AG04450 (cell line): ENCODE measurements around the gene AGO4. TPM values are rescaled to one million over a fixed set of nuclear protein-coding genes. Genes with fewer than 3 reads are reported as not detected.
"Not testable (repeated sequence)": the region's sequence is repeated elsewhere in the genome, so short reads cannot be mapped to it uniquely, and the experiment has no call there.

Experiments used
- CTCF ChIA-PET: fragments of 300-600, 350-600 bp; formaldehyde crosslinking; extraction: SDS; loops from one replicate; lab custom pipeline; 2022; ENCODE audit warnings: antibody characterized with exemption, inconsistent platforms; lab: Charles Lee
- POLR2A ChIA-PET: fragments of 350-600 bp; formaldehyde crosslinking; extraction: SDS; loops from one replicate; lab custom pipeline; 2021; ENCODE audit warnings: antibody characterized with exemption, inconsistent platforms; lab: Yijun Ruan, JAX
- DNase-seq: peaks from one replicate; pipeline ENCODE4 v3.0.0-alpha.2; 2011; ENCODE audit warnings: low read depth, low spot score
- H3K27ac ChIP-seq: one replicate; pipeline ENCODE4 v1.5.1; 2012; ENCODE audit warnings: low read depth, low read length, control low read depth
- H3K27me3 ChIP-seq: one replicate; pipeline ENCODE4 v1.6.0; 2012; ENCODE audit warnings: low read length; ENCODE audit not compliant: control insufficient read depth, insufficient read depth
- H3K4me3 ChIP-seq: 2 replicates; pipeline ENCODE4 v1.5.1; 2011; ENCODE audit warnings: mild to moderate bottlenecking, low read depth, low read length, control low read depth
- H3K9me3 ChIP-seq: 2 replicates; pipeline ENCODE4 v1.5.1; 2012; ENCODE audit warnings: low read length; ENCODE audit not compliant: control insufficient read depth, insufficient read depth
- polyA plus RNA-seq: library from polyadenylated mRNA; depleted of rRNA; stranded (reverse); fragments of >200 nt; gene quantifications from 2 replicates; pipeline ENCODE4 v1.2.3, GENCODE V29; 2011
- TF ChIP-seq, protein P1 (sequence below): IDR thresholded peaks from 2 replicates; pipeline ENCODE4 v1.5.1; 2011; ENCODE audit warnings: low read depth, low read length, control low read depth, inconsistent platforms

AGO4 gene
- polyA plus RNA-seq, 1 experiment = 9.1 TPM

DNA sequence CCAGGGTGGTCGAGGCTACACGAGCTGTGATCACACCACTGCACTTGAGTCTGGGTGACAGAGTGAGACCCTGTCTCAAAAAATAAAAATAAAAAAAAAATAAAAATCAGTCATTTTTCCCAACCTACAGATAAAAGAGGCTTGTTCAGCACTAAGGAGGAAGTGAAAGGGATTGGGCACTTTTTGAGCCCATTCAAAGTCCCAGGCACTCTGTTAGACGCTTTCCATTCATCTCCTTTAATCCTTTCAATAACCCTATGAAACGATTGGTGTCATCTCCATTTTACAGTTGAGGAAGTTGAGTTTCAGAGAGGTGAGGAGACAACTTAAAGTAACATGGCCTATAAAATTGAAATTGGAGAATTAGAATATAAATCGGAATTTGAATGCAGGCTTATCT is 10.4 kb upstream of the AGO4 start:
- ChIA-PET POLR2A (no interaction called here), CTCF (interaction anchor here (1.2 kb wide), 1 partner anchor 228 kb away, joined by 3 read pairs; no protein-coding TSS in a partner anchor)
- no peak overlapping the region for H3K4me3 ChIP-seq
- H3K27ac ChIP-seq = no peak overlapping the region
- no peak for DNase-seq
- TF ChIP-seq, protein P1, sequence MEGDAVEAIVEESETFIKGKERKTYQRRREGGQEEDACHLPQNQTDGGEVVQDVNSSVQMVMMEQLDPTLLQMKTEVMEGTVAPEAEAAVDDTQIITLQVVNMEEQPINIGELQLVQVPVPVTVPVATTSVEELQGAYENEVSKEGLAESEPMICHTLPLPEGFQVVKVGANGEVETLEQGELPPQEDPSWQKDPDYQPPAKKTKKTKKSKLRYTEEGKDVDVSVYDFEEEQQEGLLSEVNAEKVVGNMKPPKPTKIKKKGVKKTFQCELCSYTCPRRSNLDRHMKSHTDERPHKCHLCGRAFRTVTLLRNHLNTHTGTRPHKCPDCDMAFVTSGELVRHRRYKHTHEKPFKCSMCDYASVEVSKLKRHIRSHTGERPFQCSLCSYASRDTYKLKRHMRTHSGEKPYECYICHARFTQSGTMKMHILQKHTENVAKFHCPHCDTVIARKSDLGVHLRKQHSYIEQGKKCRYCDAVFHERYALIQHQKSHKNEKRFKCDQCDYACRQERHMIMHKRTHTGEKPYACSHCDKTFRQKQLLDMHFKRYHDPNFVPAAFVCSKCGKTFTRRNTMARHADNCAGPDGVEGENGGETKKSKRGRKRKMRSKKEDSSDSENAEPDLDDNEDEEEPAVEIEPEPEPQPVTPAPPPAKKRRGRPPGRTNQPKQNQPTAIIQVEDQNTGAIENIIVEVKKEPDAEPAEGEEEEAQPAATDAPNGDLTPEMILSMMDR = no peak
- no peaks in the 10 kb centered on the region for H3K27me3 ChIP-seq
- no peaks in the 10 kb centered on the region for H3K9me3 ChIP-seq

DNA sequence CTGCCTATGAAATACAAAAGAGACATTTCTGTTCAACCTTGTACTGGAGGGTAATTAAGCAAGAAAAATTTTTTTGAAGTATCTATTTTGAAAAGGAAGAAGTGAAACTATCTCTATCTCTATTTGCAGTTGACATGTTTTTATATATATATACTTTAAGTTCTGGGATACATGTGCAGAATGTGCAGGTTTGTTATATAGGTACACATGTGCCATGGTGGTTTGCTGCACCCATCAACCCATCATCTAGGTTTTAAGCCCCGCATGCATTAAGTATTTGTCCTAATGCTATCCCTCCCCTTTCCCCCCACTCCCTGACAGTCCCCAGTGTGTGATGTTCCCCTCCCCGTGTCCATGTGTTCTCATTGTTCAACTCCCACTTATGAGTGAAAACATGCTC is 9.8 kb upstream of the AGO4 start:
- DNase-seq, CTCF ChIA-PET, H3K27me3 ChIP-seq, H3K4me3 ChIP-seq, POLR2A ChIA-PET, H3K27ac ChIP-seq, H3K9me3 ChIP-seq: not testable (repeated sequence)

DNA sequence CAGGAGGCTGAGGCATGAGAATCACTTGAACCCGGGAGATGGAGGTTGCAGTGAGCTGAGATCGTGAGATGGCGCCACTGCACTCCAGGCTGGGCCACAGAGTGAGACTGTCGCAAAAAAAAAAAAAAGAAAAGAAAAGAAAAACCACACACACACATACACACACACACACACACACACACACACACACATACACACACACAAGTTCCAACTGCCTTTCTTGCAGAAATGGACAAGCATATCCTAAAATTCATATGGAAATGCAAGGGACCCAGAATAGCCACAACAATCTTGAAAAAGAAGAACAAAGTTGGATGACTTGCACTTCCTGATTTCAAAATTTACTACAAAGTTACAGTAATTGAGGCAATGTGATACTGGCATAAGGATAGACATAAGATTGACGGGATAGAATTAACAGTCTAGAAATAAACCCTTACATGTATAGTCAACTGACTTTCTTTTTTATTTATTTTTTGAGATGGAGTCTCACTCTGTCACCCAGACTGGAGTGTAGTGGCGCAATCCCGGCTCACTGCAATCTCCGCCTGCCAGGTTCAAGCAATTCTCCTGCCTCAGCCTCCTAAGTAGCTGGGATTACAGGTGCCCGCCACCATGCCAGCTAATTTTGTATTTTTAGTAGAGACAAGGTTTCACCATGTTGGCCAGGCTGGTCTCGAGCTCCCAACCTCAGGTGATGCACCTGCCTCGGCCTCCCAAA is 7.5 kb upstream of the AGO4 start:
- not testable (repeated sequence) for H3K27me3 ChIP-seq, H3K4me3 ChIP-seq, H3K9me3 ChIP-seq, H3K27ac ChIP-seq, DNase-seq
- POLR2A ChIA-PET = interaction anchor here (0.6 kb wide), 1 partner anchor 13 kb away, joined by 6 read pairs; no protein-coding TSS in a partner anchor
- CTCF ChIA-PET = interaction anchor here (0.7 kb wide), 1 partner anchor 157 kb away, joined by 5 read pairs; no protein-coding TSS in a partner anchor

DNA sequence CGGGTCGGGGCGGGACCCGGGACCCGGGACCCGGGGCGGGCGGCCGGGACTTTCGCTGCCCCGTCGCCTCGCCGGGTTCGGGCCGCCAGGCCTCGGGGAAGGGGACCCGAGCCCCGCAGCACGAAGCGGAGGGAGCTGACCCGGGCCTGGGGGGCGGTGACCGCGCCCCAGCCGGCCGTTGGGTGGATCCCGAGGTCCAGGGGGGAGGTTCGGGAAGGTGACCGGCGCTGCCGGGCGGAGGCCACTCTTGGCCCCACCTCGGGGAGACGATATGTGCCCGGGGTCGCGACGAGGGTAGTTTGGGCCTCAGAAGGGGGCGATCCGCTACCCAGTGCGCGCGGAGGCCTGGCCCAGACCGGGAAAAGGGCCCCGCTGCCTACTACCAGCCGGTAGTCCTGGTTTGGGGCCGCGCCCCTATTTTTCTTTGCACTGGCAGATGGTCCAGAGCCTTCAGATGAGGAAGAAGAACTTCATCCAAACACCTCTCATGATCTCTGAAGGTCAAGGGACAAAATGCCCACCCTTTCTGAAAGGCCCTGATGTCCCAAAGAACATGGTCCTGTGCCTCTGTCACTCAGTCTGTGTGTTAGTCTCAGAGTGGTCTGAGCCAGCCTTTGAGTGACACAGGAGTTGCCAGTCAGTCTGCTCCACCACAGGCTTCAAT is 766 bp downstream of the AGO4 start:
- H3K27me3 ChIP-seq = no peaks in the 10 kb centered on the region
- H3K4me3 ChIP-seq = peak overlapping the region; percentile 77
- no peaks in the 10 kb centered on the region for H3K9me3 ChIP-seq
- DNase-seq = no peak
- CTCF ChIA-PET = interaction anchor here (0.6 kb wide), 1 partner anchor 39 kb away, joined by 3 read pairs; the partner anchor contains the start of gene CLSPN
- H3K27ac ChIP-seq = peak overlapping the region; percentile 11
- TF ChIP-seq, protein P1 = no peak
- POLR2A ChIA-PET = interaction anchor here (0.7 kb wide), 1 partner anchor 39 kb away, joined by 5 read pairs; the partner anchor contains the start of gene CLSPN

DNA sequence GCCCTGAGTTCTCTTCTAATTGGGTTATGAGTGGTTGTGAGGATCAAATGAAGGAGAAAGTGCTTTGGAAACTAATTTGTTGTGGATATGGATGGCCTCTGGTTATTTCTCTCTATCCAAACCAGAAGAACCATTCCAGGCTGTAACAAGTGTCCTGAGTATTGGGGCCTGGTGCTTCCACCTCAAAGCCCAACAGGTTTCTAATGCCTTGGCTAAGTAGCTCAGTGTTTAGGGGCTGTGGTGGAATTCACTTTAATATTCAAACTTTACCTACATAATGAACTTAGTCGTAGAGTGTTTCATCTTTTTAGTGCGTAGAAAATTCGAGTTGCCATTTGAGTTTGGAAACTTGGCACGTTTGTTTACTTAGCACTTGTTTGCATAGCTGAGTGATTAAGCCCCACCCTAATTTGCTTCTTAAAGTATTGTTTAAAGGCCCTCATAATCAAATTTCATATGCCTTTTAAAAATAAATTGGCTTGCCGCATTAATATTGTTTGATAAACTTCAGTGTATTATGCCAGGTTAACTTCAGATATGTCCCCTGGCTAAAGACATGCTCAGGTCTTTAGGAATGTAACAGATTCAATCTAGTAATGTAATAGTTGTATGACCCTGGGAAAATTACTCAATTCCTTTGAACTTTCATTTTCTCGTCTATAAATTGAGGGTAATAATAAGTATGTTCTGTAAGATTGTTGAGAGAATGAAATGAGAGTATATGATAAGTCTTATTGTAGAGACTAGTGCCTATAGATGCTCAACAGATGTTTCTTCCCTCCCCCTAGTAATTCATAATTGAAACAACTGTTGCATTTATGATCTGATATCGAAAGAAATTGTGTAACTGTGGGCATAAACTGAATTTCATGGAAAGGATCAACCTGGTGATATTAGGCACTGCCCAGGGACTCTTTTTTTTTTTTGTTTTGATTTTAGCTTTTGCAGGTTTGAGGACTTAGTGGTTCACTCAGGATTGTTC is 1.6 kb downstream of the AGO4 start:
- CTCF ChIA-PET = no interaction called here
- Histone ChIP-seq H3K27me3 (no peaks in the 10 kb centered on the region), H3K27ac (no peak overlapping the region), H3K9me3 (no peaks in the 10 kb centered on the region), H3K4me3 (peak overlapping the region; percentile 77)
- TF ChIP-seq, protein P1 = no peak
- no peak for DNase-seq
- POLR2A ChIA-PET = no interaction called here
